NCI-H2081 treated with DMSO at 0.1 percent for 48 hours (cell line): ENCODE results near the gene KXD1.

ENCODE experiments used
- DNase-seq: peaks from one replicate; lab custom pipeline; 2025; lab: John Stamatoyannopoulos, UW

Gene KXD1

GRCh38 chr19:18613589-18614234 is 56.0 kb downstream of the KXD1 start:
- DNase-seq, result no peak

- no peak for DNase-seq
Measured at GRCh38 chr19:18616023-18616422, 58.4 kb downstream of the KXD1 start.

GRCh38 chr19:18617562-18617961 is 59.9 kb downstream of the KXD1 start:
- no peak for DNase-seq

GRCh38 chr19:18618236-18618635 is 60.6 kb downstream of the KXD1 start:
- DNase-seq, result no peak
